Measurements from ENCODE around the gene ALOX12B.
"Not testable (repeated sequence)": the region's sequence is repeated elsewhere in the genome, so short reads cannot be mapped to it uniquely, and the experiment has no call there.

The ALOX12B gene

DNA sequence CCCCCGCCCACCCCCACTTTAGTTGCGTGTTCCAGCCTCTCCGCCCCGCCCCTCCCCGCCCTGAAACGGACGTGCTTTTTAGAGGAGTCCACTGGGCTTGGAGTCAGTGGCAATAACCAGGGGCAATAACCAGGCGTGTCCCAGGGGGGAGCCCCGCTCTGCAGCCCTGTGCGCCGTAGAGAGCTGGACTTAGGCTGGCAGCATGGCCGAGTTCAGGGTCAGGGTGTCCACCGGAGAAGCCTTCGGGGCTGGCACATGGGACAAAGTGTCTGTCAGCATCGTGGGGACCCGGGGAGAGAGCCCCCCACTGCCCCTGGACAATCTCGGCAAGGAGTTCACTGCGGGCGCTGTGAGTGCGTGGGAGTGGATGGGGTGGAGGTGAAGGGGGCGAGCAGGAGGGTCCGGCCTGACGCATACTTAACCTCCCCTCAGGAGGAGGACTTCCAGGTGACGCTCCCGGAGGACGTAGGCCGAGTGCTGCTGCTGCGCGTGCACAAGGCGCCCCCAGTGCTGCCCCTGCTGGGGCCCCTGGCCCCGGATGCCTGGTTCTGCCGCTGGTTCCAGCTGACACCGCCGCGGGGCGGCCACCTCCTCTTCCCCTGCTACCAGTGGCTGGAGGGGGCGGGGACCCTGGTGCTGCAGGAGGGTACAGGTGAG, 48.4 kb downstream of the ALOX12B start, which contains the start of gene ALOX15B:
TSS of gene ALOX15B (plus strand) at position 106 of the 657 bp plus-strand sequence. CDS start at position 203, 97 bp downstream.
- no peak within 1 kb of the TSS for H3K4me3 ChIP-seq (ENCODE audit: low read depth, low read length)
- TF ChIP-seq, protein P1, sequence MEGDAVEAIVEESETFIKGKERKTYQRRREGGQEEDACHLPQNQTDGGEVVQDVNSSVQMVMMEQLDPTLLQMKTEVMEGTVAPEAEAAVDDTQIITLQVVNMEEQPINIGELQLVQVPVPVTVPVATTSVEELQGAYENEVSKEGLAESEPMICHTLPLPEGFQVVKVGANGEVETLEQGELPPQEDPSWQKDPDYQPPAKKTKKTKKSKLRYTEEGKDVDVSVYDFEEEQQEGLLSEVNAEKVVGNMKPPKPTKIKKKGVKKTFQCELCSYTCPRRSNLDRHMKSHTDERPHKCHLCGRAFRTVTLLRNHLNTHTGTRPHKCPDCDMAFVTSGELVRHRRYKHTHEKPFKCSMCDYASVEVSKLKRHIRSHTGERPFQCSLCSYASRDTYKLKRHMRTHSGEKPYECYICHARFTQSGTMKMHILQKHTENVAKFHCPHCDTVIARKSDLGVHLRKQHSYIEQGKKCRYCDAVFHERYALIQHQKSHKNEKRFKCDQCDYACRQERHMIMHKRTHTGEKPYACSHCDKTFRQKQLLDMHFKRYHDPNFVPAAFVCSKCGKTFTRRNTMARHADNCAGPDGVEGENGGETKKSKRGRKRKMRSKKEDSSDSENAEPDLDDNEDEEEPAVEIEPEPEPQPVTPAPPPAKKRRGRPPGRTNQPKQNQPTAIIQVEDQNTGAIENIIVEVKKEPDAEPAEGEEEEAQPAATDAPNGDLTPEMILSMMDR (IDR thresholded peaks at IDR 0.05; ENCODE audit: low read depth, low read length): no peak

DNA sequence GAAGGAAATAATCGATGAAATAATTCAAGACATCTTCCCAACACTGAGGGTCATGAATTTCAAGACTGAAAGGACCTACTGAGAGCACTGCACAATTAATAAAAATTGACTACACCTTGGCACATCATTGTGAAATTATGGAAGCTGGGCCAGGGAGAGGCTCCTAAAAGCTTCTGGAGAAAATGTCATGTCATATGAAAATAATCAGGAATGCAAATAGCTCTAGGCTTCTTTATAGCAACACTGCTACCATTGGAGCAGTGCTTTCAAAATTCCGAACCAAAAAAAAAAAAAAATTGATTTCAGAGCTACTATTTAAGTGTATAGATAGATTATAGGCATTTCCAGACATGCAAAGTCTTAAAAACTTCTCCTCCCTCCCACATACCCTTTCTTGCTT, 55.1 kb downstream of the ALOX12B start:
- H3K4me3 ChIP-seq (ENCODE audit: low read depth, low read length): no peak overlapping the region
- TF ChIP-seq, protein P1 (IDR thresholded peaks at IDR 0.05; ENCODE audit: low read depth, low read length): no peak

DNA sequence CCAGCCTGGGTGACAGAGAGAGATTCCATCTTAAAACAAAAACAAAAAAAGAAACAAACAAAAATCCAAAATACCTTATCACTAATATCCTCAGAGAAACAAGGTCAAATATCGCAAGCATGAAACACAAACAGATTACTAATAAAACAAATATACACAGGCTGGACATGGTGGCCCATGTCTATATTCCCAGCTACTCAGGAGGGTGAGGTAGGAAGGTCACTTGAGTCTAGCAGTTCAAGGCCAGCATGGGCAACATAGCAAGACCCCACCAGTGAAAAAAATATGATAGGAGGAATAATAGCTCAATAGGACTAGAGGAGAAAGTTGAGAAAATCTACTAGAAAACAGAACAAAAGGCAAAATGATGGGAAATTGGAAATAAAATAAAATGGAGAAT, 55.6 kb downstream of the ALOX12B start:
- TF ChIP-seq, protein P1 (IDR thresholded peaks at IDR 0.05; ENCODE audit: low read depth, low read length): no peak
- H3K4me3 ChIP-seq (ENCODE audit: low read depth, low read length): no peak overlapping the region

DNA sequence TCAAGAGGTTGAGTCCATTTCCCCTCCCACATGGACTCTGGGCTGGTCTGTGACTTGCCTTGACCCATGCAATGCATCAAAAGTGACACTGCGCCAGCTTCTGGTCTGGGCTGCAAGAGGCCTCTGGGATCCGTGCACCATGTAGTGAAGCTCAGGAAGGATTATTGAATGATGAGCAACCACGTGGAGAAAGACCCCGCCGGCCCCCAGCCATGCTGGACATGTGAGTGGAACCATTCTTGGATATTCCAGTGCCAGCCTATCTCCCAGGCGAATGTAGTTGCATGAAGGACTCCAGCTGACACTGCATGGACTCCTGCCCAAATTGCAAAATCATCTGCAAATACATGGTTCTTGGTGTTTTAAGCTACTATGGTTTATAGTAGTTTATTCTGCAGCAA, 56.3 kb downstream of the ALOX12B start:
- no peak overlapping the region for H3K4me3 ChIP-seq (ENCODE audit: low read depth, low read length)
- TF ChIP-seq, protein P1 (IDR thresholded peaks at IDR 0.05; ENCODE audit: low read depth, low read length): no peak

DNA sequence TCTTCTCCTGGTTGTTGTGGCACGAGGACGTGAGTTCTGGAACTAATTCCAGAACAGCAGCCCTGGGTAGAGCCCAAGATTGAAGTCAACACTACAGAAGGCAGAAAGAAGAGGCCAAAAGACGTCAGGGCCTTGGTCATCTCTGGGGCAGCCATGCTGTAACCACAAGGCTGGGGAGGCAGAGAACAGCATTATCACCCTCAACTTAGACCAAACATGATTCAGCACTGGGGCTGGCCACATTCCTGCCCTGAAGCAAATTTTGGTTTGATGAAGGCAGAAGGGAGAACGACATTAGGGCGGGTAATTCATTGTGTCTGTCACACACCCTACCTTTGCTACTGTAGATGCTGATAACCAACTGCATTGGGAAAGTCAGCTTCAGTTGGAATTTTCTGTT, 58.4 kb downstream of the ALOX12B start:
- TF ChIP-seq, protein P1 (IDR thresholded peaks at IDR 0.05; ENCODE audit: low read depth, low read length): no peak
- no peak overlapping the region for H3K4me3 ChIP-seq (ENCODE audit: low read depth, low read length)

DNA sequence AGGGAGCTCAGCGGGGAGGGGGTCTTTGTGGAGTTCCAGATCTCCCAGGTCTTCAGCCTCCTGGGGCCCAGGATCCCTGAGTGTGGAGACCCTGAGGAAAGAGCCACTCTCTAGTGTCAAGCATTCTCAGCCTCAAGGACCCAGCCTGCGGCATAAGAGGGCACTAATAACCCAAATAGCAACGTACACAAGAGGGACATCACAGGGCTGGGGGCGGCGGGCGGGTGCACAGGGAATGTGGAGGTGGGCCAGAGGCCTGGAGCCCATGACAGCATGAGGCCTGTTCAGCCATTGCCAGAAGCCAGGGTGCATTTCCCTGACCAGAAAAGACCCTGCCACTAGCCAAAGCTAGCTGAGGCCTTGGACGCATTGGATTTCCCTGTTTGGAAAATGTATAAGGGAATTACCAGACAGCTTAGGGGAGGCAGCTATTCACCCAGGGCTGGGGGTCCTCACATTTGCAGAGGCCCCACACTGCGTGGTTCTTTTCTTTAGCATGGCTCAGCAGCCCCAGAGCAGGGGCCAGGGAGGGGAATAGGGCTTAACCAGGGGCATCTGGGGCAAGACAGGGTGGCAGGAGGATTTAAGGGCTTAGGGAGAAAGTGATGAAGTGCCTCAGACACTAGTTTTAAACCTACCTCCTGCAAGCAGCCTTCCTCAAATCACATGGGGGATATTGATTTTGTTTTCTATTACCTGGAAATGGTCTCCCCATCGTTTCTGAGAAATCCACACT, 62.2 kb downstream of the ALOX12B start:
- TF ChIP-seq, protein P1 (IDR thresholded peaks at IDR 0.05; ENCODE audit: low read depth, low read length): no peak

DNA sequence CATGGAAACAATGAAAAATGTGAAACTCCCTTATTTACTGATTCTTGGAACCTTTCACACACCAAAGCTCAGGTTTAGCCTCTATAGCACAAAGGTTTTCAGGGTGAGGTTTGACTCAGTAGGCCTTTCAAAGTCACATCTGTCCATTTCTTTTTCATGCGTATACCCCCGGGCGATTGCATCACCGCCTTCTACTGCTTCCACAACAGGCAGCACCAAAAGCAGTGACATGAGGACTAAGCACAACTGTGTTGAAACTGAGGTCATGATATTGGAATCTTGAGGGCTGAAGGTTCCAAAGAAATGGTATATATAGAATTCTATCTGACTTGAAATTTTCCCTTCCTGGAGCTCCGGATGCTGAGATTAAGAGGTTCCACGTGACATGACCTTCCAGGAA, 63.4 kb downstream of the ALOX12B start:
- not testable (repeated sequence) for H3K4me3 ChIP-seq (ENCODE audit: low read depth, low read length)

More for the DNA sequence above, 62.2 kb downstream of the ALOX12B start:
- no peak overlapping the region for H3K4me3 ChIP-seq (ENCODE audit: low read depth, low read length)

Data from WI38 (cell line).